ENCODE measurements around the gene HNRNPUL1.

DNA sequence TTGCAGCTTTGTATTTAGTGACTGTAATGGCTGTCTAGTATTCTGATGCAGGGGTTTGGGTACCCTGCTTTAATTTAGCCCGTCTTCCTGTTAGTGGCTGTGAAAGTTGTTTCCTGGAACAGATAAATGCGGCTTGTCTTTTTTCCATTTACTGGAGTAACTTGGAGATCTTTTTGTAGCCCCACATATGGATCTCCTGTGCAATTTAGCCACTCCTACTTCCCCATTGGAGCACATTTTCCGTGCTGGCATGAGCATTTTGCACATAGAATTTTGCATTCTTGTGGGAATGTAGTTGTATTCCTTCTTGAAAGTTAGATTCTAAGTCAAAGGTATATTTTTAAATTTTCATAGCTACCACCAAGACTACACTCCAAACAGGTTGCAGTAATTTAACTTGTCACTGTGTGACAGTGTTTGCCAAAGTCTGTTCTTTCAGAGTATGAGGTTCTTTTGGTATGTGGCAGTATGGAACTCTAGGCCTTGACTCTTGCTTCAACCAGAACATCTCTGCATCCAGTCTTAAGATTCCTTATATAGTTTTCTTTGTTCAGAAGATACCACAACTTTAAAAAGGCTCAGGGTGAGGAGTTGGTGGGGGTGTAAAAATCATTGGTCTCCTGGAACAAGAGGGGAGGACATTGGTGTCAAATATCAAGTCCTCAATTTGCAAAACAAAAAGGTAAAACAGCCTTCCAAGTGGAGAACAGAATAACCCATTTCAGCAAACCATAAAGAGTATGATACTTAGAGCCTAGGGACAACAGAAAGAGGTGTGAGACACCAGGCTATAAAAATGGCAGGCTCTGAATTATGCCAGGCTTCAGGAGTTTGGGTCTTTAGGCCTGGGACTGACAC lies 24.7 kb downstream of the HNRNPUL1 start:
- no peak for TF ChIP-seq CEBPB (IDR thresholded peaks at IDR 0.05)
- TF ChIP-seq TAF1 (IDR thresholded peaks at IDR 0.05; ENCODE audit: low read depth): no peak
- TF ChIP-seq EGR1 (IDR thresholded peaks at IDR 0.05): no peak
- no peak for TF ChIP-seq YY1 (IDR thresholded peaks at IDR 0.05; ENCODE audit: low read depth)
